KOPT-K1 (cell line): ENCODE data around the gene DMD.

Source experiments
- H3K27ac ChIP-seq: fragments of 200-600 bp; sonication (generic); 2 replicates; pipeline ENCODE4 v1.5.1; 2016; ENCODE audit warnings: antibody characterized with exemption, mild to moderate bottlenecking, low read depth, low read length; ENCODE audit not compliant: poor library complexity, severe bottlenecking
- H3K36me3 ChIP-seq: fragments of 200-600 bp; sonication (generic); 2 replicates; pipeline ENCODE4 v1.5.1; 2017; ENCODE audit warnings: antibody characterized with exemption, mild to moderate bottlenecking, low read length, moderate library complexity; ENCODE audit not compliant: insufficient read depth
- H3K9me3 ChIP-seq: fragments of 200-600 bp; sonication (generic); 2 replicates; pipeline ENCODE4 v1.5.1; 2017; ENCODE audit warnings: antibody characterized with exemption, low read length, mild to moderate bottlenecking; ENCODE audit not compliant: insufficient read depth, poor library complexity, severe bottlenecking

The DMD gene

GRCh38 chrX:31661280-31661810 is 1550.0 kb downstream of the DMD start:
- H3K27ac ChIP-seq: no peak overlapping the region
- H3K36me3 ChIP-seq: no peaks in the 10 kb centered on the region
- no peaks in the 10 kb centered on the region for H3K9me3 ChIP-seq

GRCh38 chrX:31658360-31658759 is 1553.0 kb downstream of the DMD start:
- Histone ChIP-seq H3K9me3 (no peaks in the 10 kb centered on the region), H3K27ac (no peak overlapping the region), H3K36me3 (no peaks in the 10 kb centered on the region)

DNA sequence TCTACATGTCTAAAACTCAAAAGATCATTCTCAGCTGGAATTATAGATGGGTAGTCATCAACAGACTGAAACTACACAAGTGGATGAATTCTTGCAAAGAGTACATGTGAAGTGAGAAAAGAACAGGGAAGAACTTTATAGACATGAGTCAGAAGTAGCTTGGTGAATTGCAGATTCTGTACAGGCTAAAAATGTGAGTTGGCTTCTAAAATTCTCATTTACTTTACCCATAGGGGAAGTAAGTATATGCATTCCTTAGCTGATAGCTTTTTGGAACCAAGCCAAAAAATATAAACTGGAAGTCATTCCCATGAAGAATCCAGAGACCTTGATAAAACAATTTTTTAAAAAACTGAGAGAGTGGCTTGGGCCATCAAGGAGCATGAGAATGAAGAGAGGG is 1555.3 kb downstream of the DMD start:
- no peaks in the 10 kb centered on the region for H3K36me3 ChIP-seq
- no peaks in the 10 kb centered on the region for H3K9me3 ChIP-seq
- no peak overlapping the region for H3K27ac ChIP-seq

DNA sequence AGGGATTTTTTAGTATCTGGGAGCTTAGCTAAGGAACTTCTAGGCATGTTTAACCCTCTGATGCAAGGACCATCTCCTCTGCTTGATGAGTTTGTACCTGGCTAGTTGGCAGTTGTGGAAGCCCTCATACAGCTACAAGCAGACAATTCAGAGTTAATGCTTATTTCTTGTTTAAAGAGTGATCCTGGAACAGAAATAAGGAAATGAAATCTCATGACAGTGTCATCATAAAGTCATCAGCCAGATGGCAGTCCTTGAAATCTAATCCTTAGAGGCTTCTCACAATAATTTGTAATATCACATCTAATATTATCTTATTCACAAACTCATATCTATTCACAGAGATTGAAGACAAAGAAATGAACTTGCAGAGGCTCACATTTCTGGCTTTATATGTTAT is 1557.9 kb downstream of the DMD start:
- H3K27ac ChIP-seq: no peak overlapping the region
- H3K9me3 ChIP-seq: no peaks in the 10 kb centered on the region
- H3K36me3 ChIP-seq: no peaks in the 10 kb centered on the region

DNA sequence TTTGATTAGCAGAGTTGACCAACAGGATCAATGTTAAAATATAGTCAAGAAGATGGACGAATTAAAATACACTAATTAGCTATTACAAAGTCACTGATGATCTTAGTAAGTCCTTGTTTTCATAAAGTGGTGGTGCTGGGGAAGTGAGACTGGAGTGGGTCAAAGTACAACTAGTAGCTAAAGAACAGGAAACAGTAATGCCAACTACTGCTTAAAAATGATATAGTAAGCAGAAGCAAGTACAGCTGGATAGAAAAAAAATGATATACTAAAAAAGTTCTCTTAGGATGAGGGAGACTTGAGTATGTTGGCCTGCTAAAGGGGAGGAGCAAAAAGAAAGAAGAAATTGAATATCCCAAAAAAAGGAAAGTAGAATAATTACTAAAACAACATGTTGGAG is 1558.7 kb downstream of the DMD start:
- H3K9me3 ChIP-seq: no peaks in the 10 kb centered on the region
- H3K36me3 ChIP-seq: no peaks in the 10 kb centered on the region
- H3K27ac ChIP-seq: no peak overlapping the region

GRCh38 chrX:31649201-31649600 is 1562.1 kb downstream of the DMD start:
- Histone ChIP-seq H3K27ac (no peak overlapping the region), H3K36me3 (no peaks in the 10 kb centered on the region), H3K9me3 (no peaks in the 10 kb centered on the region)

- Histone ChIP-seq H3K27ac (no peak overlapping the region), H3K9me3 (no peaks in the 10 kb centered on the region), H3K36me3 (no peaks in the 10 kb centered on the region)
These were observed 1578.0 kb downstream of the DMD start for GRCh38 chrX:31633349-31633748.

GRCh38 chrX:31629195-31629594 is 1582.2 kb downstream of the DMD start:
- H3K36me3 ChIP-seq: no peaks in the 10 kb centered on the region
- no peak overlapping the region for H3K27ac ChIP-seq
- H3K9me3 ChIP-seq: no peaks in the 10 kb centered on the region

GRCh38 chrX:31609130-31609529 is 1602.2 kb downstream of the DMD start:
- Histone ChIP-seq H3K36me3 (no peaks in the 10 kb centered on the region), H3K27ac (no peak overlapping the region), H3K9me3 (no peaks in the 10 kb centered on the region)

DNA sequence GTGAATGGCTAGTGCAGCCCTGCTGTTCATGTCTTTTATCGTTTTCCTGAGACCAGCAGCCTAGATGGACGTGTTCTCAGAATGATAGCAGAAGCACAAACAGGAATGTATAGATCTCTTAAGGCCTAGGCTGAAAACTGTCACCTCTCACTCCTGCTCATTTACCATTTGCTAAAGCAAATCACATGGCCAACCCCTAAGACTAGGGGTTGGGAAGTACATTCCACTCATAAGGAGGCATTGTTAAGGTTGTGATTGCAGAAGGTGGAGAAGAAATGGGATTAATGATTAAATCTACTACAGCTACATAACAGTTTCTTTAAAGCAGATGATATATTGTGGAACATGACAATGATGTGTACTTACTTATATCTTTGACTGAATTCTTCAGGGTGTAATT is 1602.7 kb downstream of the DMD start:
- Histone ChIP-seq H3K36me3 (no peaks in the 10 kb centered on the region), H3K9me3 (no peaks in the 10 kb centered on the region), H3K27ac (no peak overlapping the region)

DNA sequence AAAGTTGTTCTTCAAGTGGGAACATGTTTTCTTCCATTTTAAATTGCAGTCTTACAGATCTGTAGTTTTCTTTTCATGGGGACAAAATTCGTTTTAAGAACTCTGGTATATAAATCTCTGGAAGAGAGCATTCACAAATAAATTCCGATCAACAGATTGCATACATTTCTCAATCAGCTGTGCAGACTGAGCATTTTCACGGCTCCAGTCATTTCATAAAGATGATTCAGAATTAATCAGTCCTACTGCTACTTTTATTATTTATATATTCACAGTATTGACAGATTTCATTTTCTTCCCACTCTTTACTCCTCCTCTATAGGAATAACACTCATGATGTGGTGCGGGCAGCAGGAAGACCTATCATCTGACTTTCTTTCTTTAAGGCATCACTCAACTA is 1604.6 kb downstream of the DMD start:
- Histone ChIP-seq H3K36me3 (no peaks in the 10 kb centered on the region), H3K27ac (no peak overlapping the region), H3K9me3 (no peaks in the 10 kb centered on the region)

DNA sequence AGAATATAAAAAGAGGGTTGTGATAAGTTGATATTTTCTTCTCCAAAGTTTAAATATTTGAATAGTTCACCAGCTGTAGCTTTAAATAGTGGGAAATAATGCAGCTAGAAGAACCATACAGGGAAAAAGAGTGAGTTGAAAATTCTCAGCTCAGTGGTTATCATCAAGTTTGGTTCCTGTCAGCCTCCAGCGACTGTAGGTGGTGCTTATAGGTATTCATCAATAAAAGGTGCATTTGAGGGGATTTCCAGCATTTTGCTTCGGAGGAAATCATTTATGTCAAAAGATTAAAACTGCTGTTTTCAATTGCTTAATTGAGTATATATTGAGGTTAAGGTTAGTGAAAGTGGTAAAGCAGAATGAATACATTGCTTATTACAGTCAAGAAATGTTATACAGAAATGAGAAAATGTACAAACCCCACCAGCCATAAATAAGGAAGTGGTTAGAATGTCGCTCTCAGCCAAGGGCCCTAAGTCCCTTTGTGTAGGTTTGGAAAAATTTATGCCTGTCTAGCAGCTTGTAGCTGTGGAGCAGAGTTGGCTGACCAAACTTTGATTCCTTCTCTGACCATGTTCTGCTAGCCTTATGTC is 1606.6 kb downstream of the DMD start:
- no peak overlapping the region for H3K27ac ChIP-seq
- H3K9me3 ChIP-seq: no peaks in the 10 kb centered on the region
- H3K36me3 ChIP-seq: no peaks in the 10 kb centered on the region

DNA sequence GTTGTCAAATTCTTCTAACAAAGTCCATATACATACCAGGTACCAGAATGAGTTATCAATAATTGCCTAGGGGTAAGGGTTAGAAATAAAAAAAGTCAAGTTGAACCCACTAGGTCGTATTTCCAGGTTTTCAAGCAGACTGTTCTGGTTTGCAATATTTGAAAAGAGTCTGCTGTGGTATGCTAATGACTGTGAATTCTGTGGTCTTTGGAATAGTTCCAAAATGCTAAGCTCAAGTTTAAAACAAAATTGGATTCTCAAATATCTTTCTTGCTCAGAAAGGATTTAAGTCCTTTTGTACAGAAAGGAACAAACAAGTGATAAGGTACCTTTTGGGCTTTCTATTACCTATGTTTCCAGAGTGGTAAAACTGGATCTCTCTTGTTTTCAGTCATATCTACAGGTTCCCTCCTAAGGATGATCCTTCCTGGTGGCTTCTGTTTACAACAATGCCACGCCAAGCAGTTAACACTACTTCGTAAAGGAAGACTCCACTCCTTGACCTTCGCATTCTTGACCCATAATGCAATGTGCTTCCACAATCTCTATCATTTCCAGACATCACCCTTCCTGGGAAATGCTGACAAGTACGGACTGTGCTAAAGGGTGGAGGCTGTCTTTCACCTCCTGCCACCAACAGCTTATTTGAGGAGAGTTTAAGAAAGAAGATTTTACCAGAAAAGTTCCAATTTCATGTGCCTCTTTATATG is 1607.8 kb downstream of the DMD start:
- Histone ChIP-seq H3K36me3 (no peaks in the 10 kb centered on the region), H3K9me3 (no peaks in the 10 kb centered on the region), H3K27ac (no peak overlapping the region)

- Histone ChIP-seq H3K9me3 (no peaks in the 10 kb centered on the region), H3K27ac (no peak overlapping the region), H3K36me3 (no peaks in the 10 kb centered on the region)
These were observed 1610.5 kb downstream of the DMD start for GRCh38 chrX:31600823-31601222.

- Histone ChIP-seq H3K36me3 (no peaks in the 10 kb centered on the region), H3K27ac (no peak overlapping the region), H3K9me3 (no peaks in the 10 kb centered on the region)
These were observed 1618.0 kb downstream of the DMD start for GRCh38 chrX:31593353-31593752.

GRCh38 chrX:31591355-31591754 is 1620.0 kb downstream of the DMD start:
- Histone ChIP-seq H3K27ac (no peak overlapping the region), H3K9me3 (no peaks in the 10 kb centered on the region), H3K36me3 (no peaks in the 10 kb centered on the region)
